Nephron (organoid): ENCODE data around the gene LHX3.

ENCODE experiments used
- H3K27ac Mint-ChIP-seq, 3 experiments: 2 replicates each; pipeline ENCODE4 v1.8.0; 2020; ENCODE audit warnings: mixed read lengths in 3 of 3, mild to moderate bottlenecking in 2 of 3, moderate library complexity in 1 of 3
- H3K27me3 Mint-ChIP-seq: 2 replicates; pipeline ENCODE4 v1.8.0; 2021; ENCODE audit warnings: low read depth, mild to moderate bottlenecking, moderate library complexity, mixed read lengths
- H3K36me3 Mint-ChIP-seq: 2 replicates; pipeline ENCODE4 v1.8.0; 2020; ENCODE audit warnings: low read depth, mixed read lengths
- H3K4me1 Mint-ChIP-seq: 2 replicates; pipeline ENCODE4 v1.8.0; 2020; ENCODE audit warnings: mixed read lengths
- H3K4me3 Mint-ChIP-seq, 3 experiments: 2 replicates each; pipeline ENCODE4 v1.8.0; 2020; ENCODE audit warnings: mild to moderate bottlenecking in 3 of 3, mixed read lengths in 3 of 3, moderate library complexity in 2 of 3
- H3K9me3 Mint-ChIP-seq: 2 replicates; pipeline ENCODE4 v1.8.0; 2020; ENCODE audit warnings: mixed read lengths
- TF ChIP-seq, protein P1 (sequence below), 3 experiments: fragments of 200-600 bp; sonication (generic); IDR thresholded peaks; one replicate each; pipeline ENCODE4 v1.5.0; 2021; ENCODE audit warnings: antibody characterized with exemption in 3 of 3; ENCODE audit not compliant: unreplicated experiment in 3 of 3

LHX3 gene

DNA sequence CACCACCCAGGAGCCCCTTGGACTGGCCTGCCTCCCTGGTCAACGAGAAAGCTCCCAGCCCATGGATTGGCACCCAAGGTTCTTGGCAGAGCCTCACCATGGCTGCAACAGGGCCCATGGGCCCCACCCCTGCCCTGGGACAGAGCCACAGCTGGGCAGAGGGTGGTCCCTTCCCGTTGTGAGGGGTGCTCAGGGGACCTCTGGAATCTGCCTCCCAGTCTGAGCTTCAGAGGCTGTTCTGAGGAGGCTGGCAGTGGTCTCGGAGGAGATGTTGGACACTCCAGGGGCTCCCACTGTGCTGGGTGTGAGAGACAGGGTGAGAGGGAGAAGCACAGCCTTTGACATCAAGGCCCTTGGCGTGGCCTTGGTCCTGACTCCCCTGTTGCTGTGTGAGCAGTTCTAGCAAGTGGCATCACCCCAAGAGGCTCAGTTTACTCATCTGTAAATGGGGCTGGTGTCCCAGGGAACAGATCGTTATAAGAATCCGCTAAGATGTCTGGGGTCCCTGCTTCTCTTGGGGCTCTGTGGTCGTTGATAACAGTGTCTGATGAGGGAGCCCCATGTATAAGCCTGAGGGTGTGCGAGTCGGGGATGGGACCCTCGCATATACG, 33.0 kb downstream of the LHX3 start:
- peaks cover 27% of the 10 kb centered on the region for H3K27me3 Mint-ChIP-seq
- H3K27ac Mint-ChIP-seq: peak overlapping the region; percentile 46 to 82 (median 79)
- peaks cover 7% of the 10 kb centered on the region for H3K9me3 Mint-ChIP-seq
- H3K36me3 Mint-ChIP-seq: peaks cover 5% of the 10 kb centered on the region
- H3K4me3 Mint-ChIP-seq: no peak overlapping the region
- TF ChIP-seq, protein P1, sequence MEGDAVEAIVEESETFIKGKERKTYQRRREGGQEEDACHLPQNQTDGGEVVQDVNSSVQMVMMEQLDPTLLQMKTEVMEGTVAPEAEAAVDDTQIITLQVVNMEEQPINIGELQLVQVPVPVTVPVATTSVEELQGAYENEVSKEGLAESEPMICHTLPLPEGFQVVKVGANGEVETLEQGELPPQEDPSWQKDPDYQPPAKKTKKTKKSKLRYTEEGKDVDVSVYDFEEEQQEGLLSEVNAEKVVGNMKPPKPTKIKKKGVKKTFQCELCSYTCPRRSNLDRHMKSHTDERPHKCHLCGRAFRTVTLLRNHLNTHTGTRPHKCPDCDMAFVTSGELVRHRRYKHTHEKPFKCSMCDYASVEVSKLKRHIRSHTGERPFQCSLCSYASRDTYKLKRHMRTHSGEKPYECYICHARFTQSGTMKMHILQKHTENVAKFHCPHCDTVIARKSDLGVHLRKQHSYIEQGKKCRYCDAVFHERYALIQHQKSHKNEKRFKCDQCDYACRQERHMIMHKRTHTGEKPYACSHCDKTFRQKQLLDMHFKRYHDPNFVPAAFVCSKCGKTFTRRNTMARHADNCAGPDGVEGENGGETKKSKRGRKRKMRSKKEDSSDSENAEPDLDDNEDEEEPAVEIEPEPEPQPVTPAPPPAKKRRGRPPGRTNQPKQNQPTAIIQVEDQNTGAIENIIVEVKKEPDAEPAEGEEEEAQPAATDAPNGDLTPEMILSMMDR (IDR thresholded peaks at IDR 0.05; ENCODE audit: unreplicated experiment in 3 of 3): no peak
- H3K4me1 Mint-ChIP-seq: peaks cover 37% of the 10 kb centered on the region

DNA sequence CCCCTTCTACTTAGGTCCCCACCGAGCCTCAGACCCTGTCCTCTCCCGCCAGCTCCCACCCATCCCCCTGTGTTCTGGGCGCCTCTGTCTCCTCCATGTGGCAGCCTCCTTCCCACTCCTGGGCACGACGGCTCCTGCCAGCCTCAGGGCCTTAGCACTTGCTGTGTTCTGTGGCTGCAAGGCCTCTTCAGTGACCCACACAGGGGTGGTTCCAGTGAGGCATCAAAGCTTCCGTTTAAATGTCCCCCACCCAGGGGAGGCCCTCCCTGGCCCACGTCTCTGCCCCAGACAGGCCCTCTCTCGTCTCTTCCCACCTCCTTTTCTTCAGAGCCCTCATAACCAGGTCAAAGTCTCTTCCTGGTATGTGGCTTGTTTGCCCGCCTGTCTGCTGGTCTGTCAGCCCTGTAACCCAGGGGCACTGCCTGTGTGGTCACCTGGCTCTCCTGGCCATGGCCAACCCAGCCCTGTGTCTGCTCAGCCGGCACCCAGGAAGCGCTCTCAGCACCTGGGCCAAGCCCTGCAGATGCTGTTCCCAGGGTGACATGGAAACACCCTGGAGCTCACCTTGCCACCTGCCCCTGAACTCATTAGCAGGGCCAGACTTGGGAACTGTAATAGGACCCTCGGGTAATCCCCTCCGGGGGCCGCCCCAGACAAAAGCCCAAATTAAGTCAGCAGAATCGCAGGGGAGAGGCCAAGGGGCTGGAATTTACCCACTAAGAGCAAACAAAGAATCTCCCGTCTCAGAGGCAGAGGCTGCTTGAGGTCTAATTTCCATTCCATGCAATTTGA, 33.7 kb downstream of the LHX3 start:
- Mint-ChIP-seq H3K36me3 (peaks cover 5% of the 10 kb centered on the region), H3K4me1 (peaks cover 35% of the 10 kb centered on the region), H3K4me3 (no peak overlapping the region), H3K27me3 (peaks cover 29% of the 10 kb centered on the region), H3K27ac (peak overlapping the region; percentile 46 to 82 (median 79)), H3K9me3 (peaks cover 10% of the 10 kb centered on the region)
- TF ChIP-seq, protein P1 (IDR thresholded peaks at IDR 0.05; ENCODE audit: unreplicated experiment in 3 of 3): no peak

DNA sequence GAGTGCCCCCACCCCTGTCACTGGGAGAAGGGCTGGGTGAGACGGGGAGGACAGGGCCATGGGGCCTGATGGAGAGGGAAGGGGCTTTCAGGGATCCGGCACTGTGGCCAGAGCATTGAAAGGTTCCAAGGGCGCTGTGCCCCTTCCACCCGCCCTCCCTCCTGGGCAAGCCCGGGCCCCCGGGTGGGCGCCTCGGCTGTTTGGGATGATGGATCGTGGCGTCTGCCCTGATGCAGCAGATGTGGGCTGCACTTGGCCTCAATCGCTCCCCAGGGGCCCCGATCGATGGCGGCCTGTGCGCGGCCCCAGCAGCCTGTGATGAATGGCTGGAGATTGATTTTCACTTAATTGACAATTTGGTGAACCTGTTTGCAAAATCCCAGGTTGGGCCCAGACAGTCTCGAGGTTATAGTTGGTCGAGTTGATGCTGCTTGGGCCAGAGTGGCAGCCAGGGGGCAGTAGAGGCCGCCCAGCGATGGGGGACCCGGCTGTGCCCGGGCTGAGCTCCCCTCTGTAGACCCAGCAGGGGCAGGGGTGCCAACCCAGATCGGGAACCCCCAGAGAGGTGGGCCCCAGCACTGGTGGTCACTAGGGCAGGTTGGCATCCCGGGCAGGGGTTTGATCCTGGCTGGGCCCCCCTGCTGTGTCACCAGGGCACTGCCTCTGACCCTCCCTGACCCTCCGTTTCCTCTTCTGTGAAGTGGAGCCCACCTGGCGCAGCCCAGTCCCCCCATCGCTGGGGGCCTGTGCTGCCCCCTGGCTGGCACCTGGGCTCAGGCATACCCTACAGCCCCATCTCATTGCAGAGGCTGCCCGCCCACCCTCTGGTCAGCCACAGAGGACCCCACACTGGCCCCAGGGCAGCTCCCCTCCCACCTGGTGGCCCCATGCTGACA, 34.7 kb downstream of the LHX3 start:
- TF ChIP-seq, protein P1 (IDR thresholded peaks at IDR 0.05; ENCODE audit: unreplicated experiment in 3 of 3): peak; percentile 62 to 69 (median 63)
- Mint-ChIP-seq H3K4me3 (no peak overlapping the region), H3K27ac (peak overlapping the region; percentile 47 to 86 (median 78)), H3K4me1 (peaks cover 26% of the 10 kb centered on the region), H3K36me3 (peaks cover 5% of the 10 kb centered on the region), H3K9me3 (peaks cover 17% of the 10 kb centered on the region), H3K27me3 (peaks cover 28% of the 10 kb centered on the region)

DNA sequence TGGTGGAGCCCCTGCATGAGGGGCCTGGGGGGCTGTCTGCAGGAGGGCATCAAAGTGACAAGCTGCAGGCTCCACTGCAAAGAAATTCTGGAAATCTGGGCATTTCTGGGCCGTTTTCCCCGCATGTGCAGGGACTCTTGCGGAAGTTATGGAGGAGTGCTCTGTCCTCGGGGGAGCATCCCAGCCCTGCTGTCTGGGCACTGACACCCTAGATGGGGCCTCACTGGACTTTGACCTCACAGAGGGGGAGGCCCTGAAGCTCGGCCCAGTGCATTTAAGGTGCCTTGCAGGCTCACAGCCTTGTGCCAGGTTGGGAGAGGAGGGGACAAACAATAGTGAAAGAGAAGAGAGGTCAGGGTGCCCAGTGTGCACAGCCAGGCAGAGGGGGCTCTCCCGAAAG, 35.4 kb downstream of the LHX3 start:
- Mint-ChIP-seq H3K27me3 (peaks cover 28% of the 10 kb centered on the region), H3K36me3 (peaks cover 5% of the 10 kb centered on the region), H3K4me1 (peaks cover 20% of the 10 kb centered on the region), H3K27ac (peak overlapping the region; percentile 47 to 86 (median 78)), H3K4me3 (peak overlapping the region; percentile 11 to 42 (median 24)), H3K9me3 (peaks cover 23% of the 10 kb centered on the region)
- TF ChIP-seq, protein P1 (IDR thresholded peaks at IDR 0.05; ENCODE audit: unreplicated experiment in 3 of 3): no peak

DNA sequence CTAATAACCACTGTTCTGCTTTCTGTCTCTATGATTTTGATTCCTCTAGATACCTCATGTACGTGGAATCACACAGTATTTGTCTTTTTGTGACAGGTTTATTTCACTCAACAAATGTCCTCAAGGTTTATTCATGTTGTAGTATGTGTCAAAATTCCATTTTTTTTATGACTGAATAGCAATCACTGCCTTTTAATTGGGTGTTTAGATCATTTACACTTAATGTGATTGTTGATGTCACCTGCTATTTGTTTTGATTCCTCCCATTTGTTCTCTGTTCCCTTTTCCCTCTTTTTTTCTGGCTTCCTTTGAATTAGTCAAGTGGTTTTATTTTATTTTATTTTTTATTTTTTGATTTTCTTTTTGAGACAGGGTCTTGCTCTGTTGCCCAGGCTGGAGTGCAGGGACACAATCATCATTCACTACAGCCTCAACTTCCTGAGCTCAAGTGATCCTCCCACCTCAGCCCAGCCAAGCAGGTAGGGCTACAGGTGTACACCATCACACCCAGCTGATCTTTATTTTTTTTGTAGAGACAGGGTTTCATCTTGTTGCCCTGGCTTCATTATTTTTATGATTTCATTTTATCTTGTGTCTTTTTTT, 41.6 kb downstream of the LHX3 start:
- H3K4me1 Mint-ChIP-seq: no peaks in the 10 kb centered on the region
- TF ChIP-seq, protein P1 (IDR thresholded peaks at IDR 0.05; ENCODE audit: unreplicated experiment in 3 of 3): no peak
- H3K4me3 Mint-ChIP-seq: no peak overlapping the region
- peaks cover 38% of the 10 kb centered on the region for H3K27me3 Mint-ChIP-seq
- peaks cover 5% of the 10 kb centered on the region for H3K36me3 Mint-ChIP-seq
- peaks cover 25% of the 10 kb centered on the region for H3K9me3 Mint-ChIP-seq
- H3K27ac Mint-ChIP-seq: no peak overlapping the region
